22Rv1 (cell line): Measurements from ENCODE around the gene TMC6.

ENCODE experiments used
- ZFX ChIP-seq: fragments of 450-650 bp; IDR thresholded peaks from 2 replicates; pipeline ENCODE4 v1.6.1; 2017; ENCODE audit warnings: antibody characterized with exemption, borderline replicate concordance
- TF ChIP-seq, protein P1 (sequence below): fragments of 450-650 bp; IDR thresholded peaks from 2 replicates; pipeline ENCODE4 v1.5.1; 2017; ENCODE audit warnings: mild to moderate bottlenecking

DNA sequence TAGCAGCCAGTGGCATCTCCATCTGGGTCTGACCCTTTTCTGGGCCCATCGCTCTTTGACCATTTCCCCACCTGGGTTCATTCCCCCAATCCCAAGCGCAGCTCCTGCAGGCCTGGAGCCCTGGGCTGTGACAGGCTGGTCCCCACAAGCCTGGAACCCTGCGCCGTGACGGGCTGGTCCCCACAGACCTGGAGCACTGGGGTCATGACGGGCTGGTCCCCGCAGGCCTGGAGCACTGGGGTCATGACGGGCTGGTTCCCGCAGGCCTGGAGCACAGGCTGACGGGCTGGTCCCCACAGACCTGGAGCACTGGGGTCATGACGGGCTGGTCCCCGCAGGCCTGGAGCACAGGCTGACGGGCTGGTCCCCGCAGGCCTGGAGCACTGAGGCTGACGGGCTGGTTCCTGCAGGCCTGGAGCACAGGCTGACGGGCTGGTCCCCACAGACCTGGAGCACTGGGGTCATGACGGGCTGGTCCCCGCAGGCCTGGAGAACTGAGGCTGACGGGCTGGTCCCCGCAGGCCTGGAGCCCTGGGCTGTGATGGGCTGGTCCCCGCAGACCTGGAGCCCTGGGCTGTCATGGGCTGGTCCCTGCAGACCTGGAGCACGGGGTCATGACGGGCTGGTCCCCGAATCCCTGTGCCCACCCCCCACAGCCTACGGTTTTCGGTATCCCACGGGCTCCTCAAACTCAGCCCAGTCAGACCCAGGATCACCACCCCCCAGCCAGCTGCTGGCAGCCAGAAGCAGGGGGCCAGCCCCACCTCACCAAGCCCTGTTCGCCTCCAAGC is 16.6 kb downstream of the TMC6 start:
- TF ChIP-seq, protein P1, sequence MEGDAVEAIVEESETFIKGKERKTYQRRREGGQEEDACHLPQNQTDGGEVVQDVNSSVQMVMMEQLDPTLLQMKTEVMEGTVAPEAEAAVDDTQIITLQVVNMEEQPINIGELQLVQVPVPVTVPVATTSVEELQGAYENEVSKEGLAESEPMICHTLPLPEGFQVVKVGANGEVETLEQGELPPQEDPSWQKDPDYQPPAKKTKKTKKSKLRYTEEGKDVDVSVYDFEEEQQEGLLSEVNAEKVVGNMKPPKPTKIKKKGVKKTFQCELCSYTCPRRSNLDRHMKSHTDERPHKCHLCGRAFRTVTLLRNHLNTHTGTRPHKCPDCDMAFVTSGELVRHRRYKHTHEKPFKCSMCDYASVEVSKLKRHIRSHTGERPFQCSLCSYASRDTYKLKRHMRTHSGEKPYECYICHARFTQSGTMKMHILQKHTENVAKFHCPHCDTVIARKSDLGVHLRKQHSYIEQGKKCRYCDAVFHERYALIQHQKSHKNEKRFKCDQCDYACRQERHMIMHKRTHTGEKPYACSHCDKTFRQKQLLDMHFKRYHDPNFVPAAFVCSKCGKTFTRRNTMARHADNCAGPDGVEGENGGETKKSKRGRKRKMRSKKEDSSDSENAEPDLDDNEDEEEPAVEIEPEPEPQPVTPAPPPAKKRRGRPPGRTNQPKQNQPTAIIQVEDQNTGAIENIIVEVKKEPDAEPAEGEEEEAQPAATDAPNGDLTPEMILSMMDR, result no peak
- no peak for TF ChIP-seq ZFX
